ENCODE results near the gene KISS1R.

The KISS1R gene

DNA sequence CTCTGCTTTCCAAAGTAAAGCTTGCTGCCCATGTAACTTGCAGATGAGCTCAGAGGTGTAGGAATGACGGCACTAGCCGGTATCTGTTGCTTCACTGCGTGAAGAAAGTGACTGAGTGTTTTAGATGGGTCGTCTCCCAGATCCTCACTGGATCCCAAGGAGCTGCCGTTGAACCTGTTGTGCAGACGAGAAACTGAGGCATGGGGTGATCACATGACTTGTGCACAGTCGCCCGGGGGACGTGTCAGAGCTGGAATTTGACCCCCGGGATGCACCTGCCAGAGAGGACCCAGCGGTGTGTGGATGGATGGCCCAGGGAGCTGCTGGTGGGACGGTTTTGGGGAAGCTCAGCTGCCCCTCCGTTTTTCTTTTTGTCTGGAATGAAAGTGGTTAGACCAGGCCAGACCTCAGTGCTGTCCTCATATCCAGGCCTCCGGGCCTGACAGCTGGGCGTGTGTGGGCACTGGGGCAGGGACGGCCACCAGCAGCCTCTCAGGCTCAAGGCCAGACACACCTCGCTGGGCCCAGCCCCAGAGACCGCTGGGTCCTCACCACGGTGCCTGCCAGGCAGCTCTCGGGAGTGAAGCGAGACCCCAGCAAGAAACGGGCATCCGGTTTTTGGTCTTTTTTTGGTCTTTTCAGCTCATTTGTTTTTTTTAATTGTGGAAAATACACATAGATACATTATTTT is 21.2 kb downstream of the KISS1R start:
- no peak for DNase-seq (ENCODE audit: low read depth in 2 of 2)

DNA sequence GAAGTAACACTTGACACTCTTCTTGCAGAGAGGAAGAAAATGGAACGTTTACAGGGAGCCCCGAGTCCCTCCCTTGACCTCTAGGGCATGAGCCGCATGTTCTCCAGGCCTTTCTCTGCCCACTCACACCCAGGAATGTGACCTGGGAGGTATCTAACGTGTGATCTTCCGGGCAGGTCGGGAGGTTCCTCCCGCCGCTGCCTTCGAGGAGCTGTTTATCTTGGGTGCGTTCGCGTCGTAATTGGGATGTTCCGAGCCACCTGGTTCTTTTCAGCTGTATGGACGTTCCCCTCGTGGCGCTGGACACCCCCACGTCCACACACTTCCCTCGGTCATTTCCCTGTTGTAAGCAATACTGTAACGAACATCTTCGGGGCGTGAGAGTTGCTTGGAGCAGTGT is 22.3 kb downstream of the KISS1R start:
- DNase-seq (ENCODE audit: low read depth in 2 of 2), result no peak

DNA sequence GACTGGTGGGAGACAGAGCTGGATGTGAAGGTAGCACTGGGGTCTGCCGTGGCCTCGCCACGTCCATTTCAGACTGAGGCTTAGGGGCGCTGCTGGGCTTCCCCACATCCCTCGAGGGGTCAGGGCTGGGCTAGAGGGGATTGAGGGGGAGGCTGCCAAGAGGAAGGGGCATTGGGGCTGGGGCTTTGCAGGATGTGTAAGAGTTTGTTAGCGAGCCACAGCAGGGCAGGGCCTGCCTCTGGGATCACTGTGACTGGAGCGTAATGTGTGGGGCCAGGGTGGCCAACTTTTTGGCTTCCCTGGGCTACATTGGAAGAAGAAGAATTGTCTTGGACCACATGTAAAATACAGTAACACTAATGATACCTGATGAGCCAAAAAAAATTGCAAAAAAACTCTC is 22.8 kb downstream of the KISS1R start:
- DNase-seq (ENCODE audit: low read depth in 2 of 2), result no peak

GRCh38 chr19:940591-941291 is 23.6 kb downstream of the KISS1R start:
- peak in 1 of 2 donors; percentile 44 for DNase-seq (ENCODE audit: low read depth in 2 of 2)

GRCh38 chr19:941292-942132 is 24.4 kb downstream of the KISS1R start:
- no peak for DNase-seq (ENCODE audit: low read depth in 2 of 2)

GRCh38 chr19:942133-942645 is 25.1 kb downstream of the KISS1R start:
- no peak for DNase-seq (ENCODE audit: low read depth in 2 of 2)

GRCh38 chr19:943551-944170 is 26.5 kb downstream of the KISS1R start:
- no peak for DNase-seq (ENCODE audit: low read depth in 2 of 2)

GRCh38 chr19:944171-944567 is 27.0 kb downstream of the KISS1R start:
- DNase-seq (ENCODE audit: low read depth in 2 of 2), result no peak

- DNase-seq (ENCODE audit: low read depth in 2 of 2), result no peak
Observed at GRCh38 chr19:944663-945241, 27.6 kb downstream of the KISS1R start.

DNA sequence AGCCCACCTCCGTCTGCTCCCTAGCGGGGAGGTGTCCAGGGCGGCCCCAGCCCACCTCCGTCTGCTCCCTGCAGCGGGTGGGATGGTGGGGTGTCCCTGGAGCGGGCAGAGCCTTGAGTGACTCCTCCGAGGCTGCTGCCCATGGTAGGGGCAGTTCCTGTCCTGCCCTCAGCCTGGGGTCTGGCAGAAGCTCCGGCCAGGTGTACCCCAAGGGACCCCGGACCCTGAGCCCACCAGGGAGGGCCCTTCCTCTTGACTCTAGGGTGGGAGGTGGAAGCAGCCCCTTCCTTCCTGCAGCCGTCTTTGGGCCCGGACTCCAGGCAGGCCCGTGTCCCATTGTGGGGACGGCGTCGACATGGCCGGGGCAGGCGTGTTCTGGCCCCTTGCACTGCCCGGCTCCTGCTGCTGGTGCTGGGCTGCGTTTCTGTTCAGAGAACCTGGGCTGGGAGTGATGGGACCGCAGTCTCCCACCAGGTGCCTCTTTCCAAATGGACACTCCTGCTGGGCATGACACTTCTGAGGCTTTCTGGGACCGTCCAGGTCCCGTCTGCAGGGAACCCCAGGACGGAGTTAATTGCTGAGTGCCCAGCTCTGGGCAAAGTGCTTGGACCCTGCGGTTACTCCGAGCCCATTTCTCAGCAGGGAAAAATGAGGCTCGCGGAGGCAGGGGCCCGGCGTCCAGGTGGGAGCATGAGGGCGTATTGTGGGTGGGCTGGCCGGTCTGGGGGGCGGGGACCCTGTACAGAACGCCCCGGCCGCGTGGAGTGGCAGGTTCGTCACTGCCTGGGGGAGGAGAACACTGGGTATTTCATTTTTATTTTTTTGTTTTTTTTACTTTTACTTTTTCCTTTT is 28.5 kb downstream of the KISS1R start:
- no peak for DNase-seq (ENCODE audit: low read depth in 2 of 2)

DNA sequence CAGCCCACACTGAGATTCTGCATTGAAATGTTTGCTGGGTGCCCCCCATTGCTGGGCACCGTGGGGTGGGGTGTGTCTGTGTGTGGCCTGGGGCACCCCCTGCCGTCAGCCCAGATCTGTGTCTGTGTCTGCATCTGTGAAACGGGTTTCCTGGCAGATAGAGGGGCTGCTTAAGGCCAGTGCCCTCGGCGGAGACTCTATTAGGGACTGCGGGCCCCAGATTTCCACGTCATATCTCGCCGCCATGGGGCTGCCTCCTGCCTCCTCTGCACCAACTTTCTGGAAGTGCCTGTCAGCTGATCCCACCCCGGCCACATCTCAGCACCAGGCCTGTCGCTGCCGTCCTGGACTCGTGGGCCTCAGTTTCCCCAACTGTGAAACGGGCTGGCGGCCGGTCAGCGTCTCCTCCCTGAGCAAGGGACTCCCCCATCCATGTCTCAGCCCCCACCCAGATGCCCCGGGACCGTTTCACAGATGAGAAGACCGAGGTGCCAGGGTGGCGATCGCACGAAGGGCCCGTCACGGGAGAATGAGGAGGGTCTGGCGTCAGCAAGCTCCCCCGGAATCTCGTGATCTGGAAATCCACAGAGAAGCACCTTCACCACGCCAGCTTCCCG is 30.1 kb downstream of the KISS1R start:
- DNase-seq (ENCODE audit: low read depth in 2 of 2), result no peak

DNA sequence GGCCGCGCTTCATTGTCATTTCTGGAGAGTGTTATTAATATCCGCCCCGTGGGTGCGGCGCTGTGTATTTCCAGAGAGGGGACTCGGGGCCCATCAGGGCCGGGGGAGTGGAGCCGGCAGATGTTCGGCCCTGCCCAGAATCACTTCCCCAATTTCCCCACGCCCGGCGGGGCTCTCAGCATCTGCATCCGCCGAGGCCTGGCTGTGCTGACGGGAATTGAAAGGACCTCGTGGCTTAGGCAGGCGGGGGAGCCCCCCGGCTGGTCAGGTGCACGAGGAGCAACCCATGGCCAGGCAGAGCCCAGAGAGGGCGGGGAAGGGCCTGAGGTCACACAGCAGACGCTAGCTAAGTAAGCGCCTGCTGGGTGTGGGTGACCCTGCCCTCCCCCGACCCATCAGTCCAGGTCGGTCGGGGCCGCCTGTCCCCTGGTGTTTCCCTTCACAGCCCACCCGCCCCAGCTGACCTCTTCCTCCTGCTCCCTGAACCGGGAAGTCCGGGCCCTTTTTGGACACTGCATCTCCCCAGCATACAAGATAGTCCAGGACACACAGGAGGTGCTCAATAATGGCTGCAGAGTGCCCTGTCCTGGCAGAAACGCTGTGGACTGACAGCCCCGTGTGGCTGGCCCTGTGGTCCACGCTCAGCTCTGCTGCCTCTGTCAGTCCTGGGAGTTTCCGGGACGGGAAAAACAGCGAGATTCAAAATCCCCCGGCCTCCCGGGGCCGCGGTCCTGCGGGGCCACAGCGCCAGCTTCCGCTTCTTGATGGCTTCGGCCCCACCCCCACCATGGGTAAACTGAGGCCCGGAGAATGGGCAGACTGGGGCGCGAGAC is 30.8 kb downstream of the KISS1R start:
- DNase-seq (ENCODE audit: low read depth in 2 of 2), result no peak

- no peak for DNase-seq (ENCODE audit: low read depth in 2 of 2)
Observed at GRCh38 chr19:948842-949496, 31.8 kb downstream of the KISS1R start.

- no peak for DNase-seq (ENCODE audit: low read depth in 2 of 2)
Observed at GRCh38 chr19:950352-951066, 33.4 kb downstream of the KISS1R start.

- DNase-seq (ENCODE audit: low read depth in 2 of 2), result no peak
Observed at GRCh38 chr19:952049-952679, 35.0 kb downstream of the KISS1R start.

DNA sequence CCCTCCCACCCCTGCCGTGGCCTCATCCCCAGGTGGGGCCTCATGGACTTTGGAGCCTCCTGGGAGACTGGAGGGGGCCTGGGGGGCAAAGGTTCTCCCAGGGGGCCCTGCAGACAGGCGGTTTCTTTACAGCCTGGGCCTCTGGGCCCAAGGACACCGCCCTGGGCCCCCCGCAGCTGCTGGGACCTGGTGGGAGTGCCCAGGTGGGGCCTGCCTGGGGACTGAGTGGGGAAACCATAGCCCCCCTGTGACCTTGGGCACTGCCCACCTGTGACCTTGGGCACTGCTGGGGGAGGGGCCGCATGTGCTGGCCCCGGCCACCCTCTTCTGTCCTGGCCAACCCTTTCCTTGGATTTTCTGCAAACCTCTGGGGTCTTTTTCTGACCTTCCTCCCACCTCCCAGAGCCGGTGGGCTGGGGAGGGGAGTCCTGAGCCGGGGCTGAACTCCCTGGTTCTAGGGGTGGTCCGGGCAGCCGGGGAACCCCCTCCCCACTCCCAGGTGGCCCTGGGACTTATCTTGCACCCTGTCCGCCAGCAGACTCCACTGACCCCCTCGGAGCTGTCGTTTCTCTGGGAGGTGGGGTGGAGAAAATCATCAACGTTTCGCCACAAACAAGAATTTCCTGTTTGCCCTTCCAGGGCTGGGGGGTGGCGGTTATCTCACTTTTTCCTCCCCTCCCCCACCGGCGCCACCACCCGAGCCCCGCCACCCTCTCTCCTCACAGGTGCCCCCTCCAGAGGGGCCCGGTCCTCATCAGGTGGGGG is 35.7 kb downstream of the KISS1R start:
- no peak for DNase-seq (ENCODE audit: low read depth in 2 of 2)
